HEK293 (cell line): ENCODE results near the gene SSR1.

ENCODE experiments used
- CTCF ChIA-PET: fragments of 350-600 bp; formaldehyde crosslinking; extraction: SDS; loops from one replicate; lab custom pipeline; 2021; ENCODE audit warnings: antibody characterized with exemption; lab: Yijun Ruan, JAX
- POLR2A ChIA-PET: fragments of 300-600 bp; formaldehyde crosslinking; extraction: SDS; loops from one replicate; lab custom pipeline; 2020; ENCODE audit warnings: antibody characterized with exemption, inconsistent platforms; lab: Yijun Ruan, JAX
- H3K27ac ChIP-seq: fragments of 200-500 bp; sonication (Bioruptor generic); 2 replicates; pipeline ENCODE4 v1.5.1; 2014; ENCODE audit warnings: low read depth, low read length, control low read depth, inconsistent platforms; ENCODE audit errors: extremely low read depth
- H3K36me3 ChIP-seq, 2 experiments: fragments of 200-500 bp in 1 of 2; sonication (Bioruptor generic) in 1 of 2; 1 replicate in 1 of 2; 2 replicates in 1 of 2; pipeline ENCODE4 v1.5.1; 2014 to 2017; ENCODE audit warnings: inconsistent platforms in 2 of 2, low read length in 2 of 2; ENCODE audit not compliant: control insufficient read depth in 2 of 2, insufficient read depth in 1 of 2
- H3K4me1 ChIP-seq: fragments of 200-500 bp; sonication (Bioruptor generic); 2 replicates; pipeline ENCODE4 v1.5.1; 2014; ENCODE audit warnings: mild to moderate bottlenecking, low read length, inconsistent platforms; ENCODE audit not compliant: control insufficient read depth, insufficient read depth
- H3K4me3 ChIP-seq: 2 replicates; pipeline ENCODE4 v1.5.1; 2011; ENCODE audit warnings: low read depth, mild to moderate bottlenecking, control low read depth, low read length, moderate library complexity
- H3K9me3 ChIP-seq: fragments of 200-500 bp; sonication (Bioruptor generic); 2 replicates; pipeline ENCODE4 v1.5.1; 2014; ENCODE audit warnings: low read depth, low read length, inconsistent platforms; ENCODE audit not compliant: control insufficient read depth, insufficient read depth
- HOXD13 ChIP-seq: sonication (generic); formaldehyde crosslinking; IDR thresholded peaks from 2 replicates; pipeline ENCODE4 v1.8.0; 2022; ENCODE audit warnings: missing genetic modification reagents, borderline replicate concordance
- KLF16 ChIP-seq: fragments of 450-650 bp; formaldehyde crosslinking; IDR thresholded peaks from 2 replicates; pipeline ENCODE4 v1.5.1; 2017; ENCODE audit warnings: missing biosample characterization, missing genetic modification characterization
- KLF8 ChIP-seq: fragments of 450-650 bp; formaldehyde crosslinking; IDR thresholded peaks from 2 replicates; pipeline ENCODE4 v1.5.1; 2016; ENCODE audit warnings: missing biosample characterization, missing genetic modification characterization
- OVOL3 ChIP-seq: fragments of 450-650 bp; formaldehyde crosslinking; IDR thresholded peaks from 2 replicates; pipeline ENCODE4 v1.5.1; 2016; ENCODE audit warnings: missing biosample characterization, missing genetic modification characterization
- SP7 ChIP-seq: fragments of 450-650 bp; formaldehyde crosslinking; IDR thresholded peaks from 2 replicates; pipeline ENCODE4 v1.5.1; 2016; ENCODE audit warnings: missing biosample characterization, missing genetic modification characterization
- ZBTB1 ChIP-seq: fragments of 450-650 bp; formaldehyde crosslinking; IDR thresholded peaks from 2 replicates; pipeline ENCODE4 v1.5.1; 2016; ENCODE audit warnings: missing biosample characterization, missing genetic modification characterization
- ZNF112 ChIP-seq: fragments of 450-650 bp; formaldehyde crosslinking; IDR thresholded peaks from 2 replicates; pipeline ENCODE4 v1.5.0; 2017; ENCODE audit warnings: missing biosample characterization, missing genetic modification characterization
- ZNF2 ChIP-seq: fragments of 450-650 bp; formaldehyde crosslinking; IDR thresholded peaks from 2 replicates; pipeline ENCODE4 v1.5.1; 2016; ENCODE audit warnings: missing biosample characterization, missing genetic modification characterization
- ZNF266 ChIP-seq: fragments of 450-650 bp; formaldehyde crosslinking; IDR thresholded peaks from 2 replicates; pipeline ENCODE4 v1.5.1; 2016; ENCODE audit warnings: missing biosample characterization, missing genetic modification characterization, low read depth
- ZNF423 ChIP-seq: fragments of 450-650 bp; formaldehyde crosslinking; IDR thresholded peaks from 2 replicates; pipeline ENCODE4 v1.5.1; 2016; ENCODE audit warnings: missing biosample characterization, missing genetic modification characterization
- ZNF433 ChIP-seq: fragments of 450-650 bp; formaldehyde crosslinking; IDR thresholded peaks from 2 replicates; pipeline ENCODE4 v1.5.1; 2016; ENCODE audit warnings: missing biosample characterization, missing genetic modification characterization, low read depth
- ZNF48 ChIP-seq: fragments of 450-650 bp; formaldehyde crosslinking; IDR thresholded peaks from 2 replicates; pipeline ENCODE4 v1.5.1; 2016; ENCODE audit warnings: missing biosample characterization, missing genetic modification characterization
- ZNF501 ChIP-seq: fragments of 450-650 bp; formaldehyde crosslinking; IDR thresholded peaks from 2 replicates; pipeline ENCODE4 v1.5.1; 2016; ENCODE audit warnings: missing biosample characterization, missing genetic modification characterization
- ZNF548 ChIP-seq: fragments of 450-650 bp; formaldehyde crosslinking; IDR thresholded peaks from 2 replicates; pipeline ENCODE4 v1.5.1; 2016; ENCODE audit warnings: missing biosample characterization, missing genetic modification characterization
- ZNF571 ChIP-seq: fragments of 450-650 bp; formaldehyde crosslinking; IDR thresholded peaks from 2 replicates; pipeline ENCODE4 v1.5.0; 2017; ENCODE audit warnings: missing biosample characterization, missing genetic modification characterization
- ZNF596 ChIP-seq: fragments of 450-650 bp; IDR thresholded peaks from 2 replicates; pipeline ENCODE4 v1.5.0; 2018; ENCODE audit warnings: missing biosample characterization, mild to moderate bottlenecking, missing genetic modification characterization, moderate library complexity
- ZNF600 ChIP-seq: fragments of 450-650 bp; formaldehyde crosslinking; IDR thresholded peaks from 2 replicates; pipeline ENCODE4 v1.5.1; 2016; ENCODE audit warnings: missing biosample characterization, missing genetic modification characterization
- ZNF610 ChIP-seq: fragments of 450-650 bp; formaldehyde crosslinking; IDR thresholded peaks from 2 replicates; pipeline ENCODE4 v1.5.1; 2016; ENCODE audit warnings: missing biosample characterization, missing genetic modification characterization, borderline replicate concordance
- ZNF654 ChIP-seq: fragments of 450-650 bp; formaldehyde crosslinking; IDR thresholded peaks from 2 replicates; pipeline ENCODE4 v1.5.1; 2016; ENCODE audit warnings: low read depth, missing biosample characterization, missing genetic modification characterization
- ZNF701 ChIP-seq: fragments of 450-650 bp; formaldehyde crosslinking; IDR thresholded peaks from 2 replicates; pipeline ENCODE4 v1.5.1; 2016; ENCODE audit warnings: missing biosample characterization, missing genetic modification characterization
- ZNF707 ChIP-seq: fragments of 450-650 bp; formaldehyde crosslinking; IDR thresholded peaks from 2 replicates; pipeline ENCODE4 v1.5.1; 2016; ENCODE audit warnings: missing biosample characterization, missing genetic modification characterization
- ZNF76 ChIP-seq: fragments of 450-650 bp; formaldehyde crosslinking; IDR thresholded peaks from 2 replicates; pipeline ENCODE4; 2016; ENCODE audit warnings: low read depth, missing biosample characterization, missing genetic modification characterization, borderline replicate concordance
- ZSCAN23 ChIP-seq: fragments of 450-650 bp; formaldehyde crosslinking; IDR thresholded peaks from 2 replicates; pipeline ENCODE4 v1.5.1; 2016; ENCODE audit warnings: missing biosample characterization, missing genetic modification characterization
- TF ChIP-seq, protein P1 (sequence below): fragments of 450-650 bp; formaldehyde crosslinking; IDR thresholded peaks from 2 replicates; pipeline ENCODE4 v1.5.1; 2017; ENCODE audit warnings: missing biosample characterization, missing genetic modification characterization
- TF ChIP-seq, protein P2 (sequence below): fragments of 450-650 bp; formaldehyde crosslinking; IDR thresholded peaks from 2 replicates; pipeline ENCODE4 v1.5.1; 2016; ENCODE audit warnings: missing biosample characterization, missing genetic modification characterization
- TF ChIP-seq, protein P3 (sequence below): fragments of 450-650 bp; formaldehyde crosslinking; IDR thresholded peaks from 2 replicates; pipeline ENCODE4 v1.5.1; 2016; ENCODE audit warnings: missing biosample characterization, missing genetic modification characterization
- TF ChIP-seq, protein P4 (sequence below): fragments of 450-650 bp; formaldehyde crosslinking; IDR thresholded peaks from 2 replicates; pipeline ENCODE4 v1.5.1; 2016; ENCODE audit warnings: missing biosample characterization, missing genetic modification characterization
- TF ChIP-seq, protein P5 (sequence below): fragments of 450-650 bp; formaldehyde crosslinking; IDR thresholded peaks from 2 replicates; pipeline ENCODE4 v1.5.1; 2016; ENCODE audit warnings: missing biosample characterization, missing genetic modification characterization, low read depth

Gene SSR1

DNA sequence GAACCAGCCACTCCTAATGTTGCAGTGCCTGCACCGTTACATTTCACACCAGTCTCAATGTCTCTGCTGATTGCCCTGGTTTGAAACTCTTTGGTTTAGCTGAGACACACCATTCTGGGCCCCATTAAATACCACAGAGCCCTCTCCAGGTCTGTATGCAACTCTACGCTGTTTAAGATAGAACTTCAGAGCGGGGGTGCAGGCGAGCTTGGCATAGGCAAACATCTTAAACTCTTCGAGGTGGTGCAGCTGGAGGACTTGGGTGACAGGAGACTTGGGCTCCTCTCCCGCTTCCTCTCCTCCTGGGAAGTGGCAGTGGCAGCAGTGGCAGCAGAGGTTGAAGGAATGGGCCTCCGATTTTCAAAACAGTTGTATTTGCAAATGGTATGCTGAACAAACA, 18.5 kb upstream of the SSR1 start (continued):
- TF ChIP-seq ZNF2 (tag by site-specific recombination), result no peak
- no peak for TF ChIP-seq ZNF501 (tag by site-specific recombination)

DNA sequence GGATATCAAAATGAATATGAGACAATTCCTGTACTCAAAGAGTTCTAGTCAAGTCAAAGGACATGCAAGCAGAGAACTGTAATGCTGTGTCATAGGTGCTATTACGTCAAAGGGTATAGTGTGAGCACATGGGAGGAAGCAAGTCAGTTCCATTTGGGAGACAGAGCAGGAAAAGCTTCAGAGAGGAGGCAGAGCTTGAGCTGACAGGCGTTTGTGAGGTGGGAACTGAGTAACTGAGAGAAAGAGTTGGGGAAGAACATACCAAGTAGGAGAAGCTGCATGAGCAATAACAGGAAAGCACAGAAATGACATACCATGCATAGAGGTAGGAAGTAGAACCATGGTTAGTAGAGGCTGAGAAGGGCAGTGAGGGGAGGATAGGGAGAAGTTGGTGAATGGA, 15.2 kb upstream of the SSR1 start:
- CTCF ChIA-PET, result interaction anchor here (0.6 to 1.1 kb wide), 4 partner anchors 10 to 91 kb away, joined by 3 read pairs; no protein-coding TSS in a partner anchor
- Histone ChIP-seq H3K27ac (no peak overlapping the region), H3K4me3 (no peak overlapping the region), H3K4me1 (no peaks in the 10 kb centered on the region), H3K36me3 (no peaks in the 10 kb centered on the region), H3K9me3 (no peaks in the 10 kb centered on the region)
- TF ChIP-seq, protein P1, sequence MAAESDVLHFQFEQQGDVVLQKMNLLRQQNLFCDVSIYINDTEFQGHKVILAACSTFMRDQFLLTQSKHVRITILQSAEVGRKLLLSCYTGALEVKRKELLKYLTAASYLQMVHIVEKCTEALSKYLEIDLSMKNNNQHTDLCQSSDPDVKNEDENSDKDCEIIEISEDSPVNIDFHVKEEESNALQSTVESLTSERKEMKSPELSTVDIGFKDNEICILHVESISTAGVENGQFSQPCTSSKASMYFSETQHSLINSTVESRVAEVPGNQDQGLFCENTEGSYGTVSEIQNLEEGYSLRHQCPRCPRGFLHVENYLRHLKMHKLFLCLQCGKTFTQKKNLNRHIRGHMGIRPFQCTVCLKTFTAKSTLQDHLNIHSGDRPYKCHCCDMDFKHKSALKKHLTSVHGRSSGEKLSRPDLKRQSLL (tag by site-specific recombination), result no peak
- no peak for TF ChIP-seq ZNF654 (tag by site-specific recombination)
- no peak for TF ChIP-seq ZNF112 (tag by site-specific recombination)
- no peak for TF ChIP-seq ZSCAN23 (tag by site-specific recombination)
- TF ChIP-seq, protein P2, sequence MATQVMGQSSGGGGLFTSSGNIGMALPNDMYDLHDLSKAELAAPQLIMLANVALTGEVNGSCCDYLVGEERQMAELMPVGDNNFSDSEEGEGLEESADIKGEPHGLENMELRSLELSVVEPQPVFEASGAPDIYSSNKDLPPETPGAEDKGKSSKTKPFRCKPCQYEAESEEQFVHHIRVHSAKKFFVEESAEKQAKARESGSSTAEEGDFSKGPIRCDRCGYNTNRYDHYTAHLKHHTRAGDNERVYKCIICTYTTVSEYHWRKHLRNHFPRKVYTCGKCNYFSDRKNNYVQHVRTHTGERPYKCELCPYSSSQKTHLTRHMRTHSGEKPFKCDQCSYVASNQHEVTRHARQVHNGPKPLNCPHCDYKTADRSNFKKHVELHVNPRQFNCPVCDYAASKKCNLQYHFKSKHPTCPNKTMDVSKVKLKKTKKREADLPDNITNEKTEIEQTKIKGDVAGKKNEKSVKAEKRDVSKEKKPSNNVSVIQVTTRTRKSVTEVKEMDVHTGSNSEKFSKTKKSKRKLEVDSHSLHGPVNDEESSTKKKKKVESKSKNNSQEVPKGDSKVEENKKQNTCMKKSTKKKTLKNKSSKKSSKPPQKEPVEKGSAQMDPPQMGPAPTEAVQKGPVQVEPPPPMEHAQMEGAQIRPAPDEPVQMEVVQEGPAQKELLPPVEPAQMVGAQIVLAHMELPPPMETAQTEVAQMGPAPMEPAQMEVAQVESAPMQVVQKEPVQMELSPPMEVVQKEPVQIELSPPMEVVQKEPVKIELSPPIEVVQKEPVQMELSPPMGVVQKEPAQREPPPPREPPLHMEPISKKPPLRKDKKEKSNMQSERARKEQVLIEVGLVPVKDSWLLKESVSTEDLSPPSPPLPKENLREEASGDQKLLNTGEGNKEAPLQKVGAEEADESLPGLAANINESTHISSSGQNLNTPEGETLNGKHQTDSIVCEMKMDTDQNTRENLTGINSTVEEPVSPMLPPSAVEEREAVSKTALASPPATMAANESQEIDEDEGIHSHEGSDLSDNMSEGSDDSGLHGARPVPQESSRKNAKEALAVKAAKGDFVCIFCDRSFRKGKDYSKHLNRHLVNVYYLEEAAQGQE (tag by site-specific recombination), result no peak
- TF ChIP-seq HOXD13, result no peak
- TF ChIP-seq KLF8 (tag by site-specific recombination), result no peak
- no peak for TF ChIP-seq OVOL3 (tag by site-specific recombination)
- no peak for TF ChIP-seq ZNF596
- TF ChIP-seq KLF16 (tag by site-specific recombination), result no peak
- TF ChIP-seq ZNF76, result no peak
- TF ChIP-seq ZNF266, result no peak
- no peak for TF ChIP-seq ZNF610
- no peak for TF ChIP-seq ZNF707 (tag by site-specific recombination)
- TF ChIP-seq, protein P3, sequence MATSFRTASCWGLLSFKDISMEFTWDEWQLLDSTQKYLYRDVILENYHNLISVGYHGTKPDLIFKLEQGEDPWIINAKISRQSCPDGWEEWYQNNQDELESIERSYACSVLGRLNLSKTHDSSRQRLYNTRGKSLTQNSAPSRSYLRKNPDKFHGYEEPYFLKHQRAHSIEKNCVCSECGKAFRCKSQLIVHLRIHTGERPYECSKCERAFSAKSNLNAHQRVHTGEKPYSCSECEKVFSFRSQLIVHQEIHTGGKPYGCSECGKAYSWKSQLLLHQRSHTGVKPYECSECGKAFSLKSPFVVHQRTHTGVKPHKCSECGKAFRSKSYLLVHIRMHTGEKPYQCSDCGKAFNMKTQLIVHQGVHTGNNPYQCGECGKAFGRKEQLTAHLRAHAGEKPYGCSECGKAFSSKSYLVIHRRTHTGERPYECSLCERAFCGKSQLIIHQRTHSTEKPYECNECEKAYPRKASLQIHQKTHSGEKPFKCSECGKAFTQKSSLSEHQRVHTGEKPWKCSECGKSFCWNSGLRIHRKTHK, result no peak
- no peak for TF ChIP-seq ZNF600
- POLR2A ChIA-PET, result no interaction called here

DNA sequence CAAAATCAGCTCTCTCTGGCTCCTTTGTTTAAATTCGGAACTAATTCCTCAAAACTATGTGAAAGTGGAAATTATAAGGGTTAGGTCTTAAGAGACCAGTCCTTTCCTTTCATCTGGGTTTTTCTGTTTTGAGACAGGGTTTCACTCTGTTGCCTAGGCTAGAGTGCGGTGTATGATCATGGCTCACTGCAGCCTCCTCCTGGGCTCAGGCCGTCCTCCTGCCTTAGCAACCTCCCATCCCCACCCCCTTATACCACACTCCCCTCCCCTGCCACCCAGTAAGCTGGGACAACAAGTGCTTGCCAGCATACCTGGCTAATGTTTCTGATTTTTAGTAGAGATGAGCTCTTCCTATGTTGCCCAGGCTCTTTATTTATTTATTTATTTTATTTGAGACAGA, 12.8 kb upstream of the SSR1 start:
- no peak overlapping the region for H3K4me3 ChIP-seq
- no peaks in the 10 kb centered on the region for H3K9me3 ChIP-seq
- H3K27ac ChIP-seq, result no peak overlapping the region
- ChIA-PET CTCF (interaction anchor here (2.6 kb wide), 1 partner anchor 13 kb away, joined by 17 read pairs; no protein-coding TSS in a partner anchor), POLR2A (no interaction called here)
- no peaks in the 10 kb centered on the region for H3K4me1 ChIP-seq
- no peaks in the 10 kb centered on the region for H3K36me3 ChIP-seq
- TF ChIP-seq ZNF701 (tag by site-specific recombination) (no peak), ZBTB1 (tag by site-specific recombination) (no peak), SP7 (tag by site-specific recombination) (no peak), OVOL3 (tag by site-specific recombination) (no peak), ZNF571 (tag by site-specific recombination) (no peak), ZNF433 (tag by site-specific recombination) (no peak), ZNF548 (tag by site-specific recombination) (no peak), ZNF48 (tag by site-specific recombination) (no peak), ZNF423 (no peak)
- TF ChIP-seq, protein P4, sequence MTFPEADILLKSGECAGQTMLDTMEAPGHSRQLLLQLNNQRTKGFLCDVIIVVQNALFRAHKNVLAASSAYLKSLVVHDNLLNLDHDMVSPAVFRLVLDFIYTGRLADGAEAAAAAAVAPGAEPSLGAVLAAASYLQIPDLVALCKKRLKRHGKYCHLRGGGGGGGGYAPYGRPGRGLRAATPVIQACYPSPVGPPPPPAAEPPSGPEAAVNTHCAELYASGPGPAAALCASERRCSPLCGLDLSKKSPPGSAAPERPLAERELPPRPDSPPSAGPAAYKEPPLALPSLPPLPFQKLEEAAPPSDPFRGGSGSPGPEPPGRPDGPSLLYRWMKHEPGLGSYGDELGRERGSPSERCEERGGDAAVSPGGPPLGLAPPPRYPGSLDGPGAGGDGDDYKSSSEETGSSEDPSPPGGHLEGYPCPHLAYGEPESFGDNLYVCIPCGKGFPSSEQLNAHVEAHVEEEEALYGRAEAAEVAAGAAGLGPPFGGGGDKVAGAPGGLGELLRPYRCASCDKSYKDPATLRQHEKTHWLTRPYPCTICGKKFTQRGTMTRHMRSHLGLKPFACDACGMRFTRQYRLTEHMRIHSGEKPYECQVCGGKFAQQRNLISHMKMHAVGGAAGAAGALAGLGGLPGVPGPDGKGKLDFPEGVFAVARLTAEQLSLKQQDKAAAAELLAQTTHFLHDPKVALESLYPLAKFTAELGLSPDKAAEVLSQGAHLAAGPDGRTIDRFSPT, result no peak
- TF ChIP-seq, protein P5, sequence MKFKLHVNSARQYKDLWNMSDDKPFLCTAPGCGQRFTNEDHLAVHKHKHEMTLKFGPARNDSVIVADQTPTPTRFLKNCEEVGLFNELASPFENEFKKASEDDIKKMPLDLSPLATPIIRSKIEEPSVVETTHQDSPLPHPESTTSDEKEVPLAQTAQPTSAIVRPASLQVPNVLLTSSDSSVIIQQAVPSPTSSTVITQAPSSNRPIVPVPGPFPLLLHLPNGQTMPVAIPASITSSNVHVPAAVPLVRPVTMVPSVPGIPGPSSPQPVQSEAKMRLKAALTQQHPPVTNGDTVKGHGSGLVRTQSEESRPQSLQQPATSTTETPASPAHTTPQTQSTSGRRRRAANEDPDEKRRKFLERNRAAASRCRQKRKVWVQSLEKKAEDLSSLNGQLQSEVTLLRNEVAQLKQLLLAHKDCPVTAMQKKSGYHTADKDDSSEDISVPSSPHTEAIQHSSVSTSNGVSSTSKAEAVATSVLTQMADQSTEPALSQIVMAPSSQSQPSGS (tag by site-specific recombination), result no peak
